HepG2 (cell line): ENCODE data around the gene KARS1.

Source experiments
- EP300 ChIP-seq, 3 experiments: sonication (generic) in 1 of 3; formaldehyde crosslinking in 1 of 3; IDR thresholded peaks; 2 replicates each; pipeline versions ENCODE4 v1.5.1 to v1.6.1; 2011 to 2020; ENCODE audit warnings: low read depth in 2 of 3, low read length in 2 of 3, borderline replicate concordance in 1 of 3, improper control_type of control experiment in 1 of 3, mild to moderate bottlenecking in 1 of 3, missing genetic modification reagents in 1 of 3, moderate library complexity in 1 of 3
- ZNF335 ChIP-seq: sonication (generic); formaldehyde crosslinking; IDR thresholded peaks from 2 replicates; pipeline ENCODE4 v1.4.0; 2020; ENCODE audit warnings: missing genetic modification reagents
- ZZZ3 ChIP-seq: sonication (generic); formaldehyde crosslinking; IDR thresholded peaks from 2 replicates; pipeline ENCODE4 v1.4.0; 2020; ENCODE audit warnings: missing genetic modification reagents, mild to moderate bottlenecking, borderline replicate concordance

DNA sequence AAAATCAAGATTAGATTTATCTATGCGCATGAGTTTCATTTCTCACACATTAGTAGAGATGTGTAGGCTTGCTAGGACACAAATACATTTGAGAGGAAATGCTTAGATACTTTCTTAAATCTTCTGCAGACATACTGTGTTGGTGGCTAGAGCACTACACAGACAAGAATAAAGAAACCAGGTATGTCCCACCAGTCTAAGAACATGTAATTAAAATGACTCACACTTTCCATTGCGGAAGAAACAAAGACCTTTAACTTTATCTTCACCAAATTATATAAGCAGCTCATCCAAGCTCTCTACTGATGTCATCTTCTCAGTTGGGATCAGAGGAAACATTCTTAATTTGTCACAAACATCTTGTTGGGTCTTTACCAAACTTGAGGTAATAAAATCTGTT lies 68.7 kb downstream of the KARS1 start:
- TF ChIP-seq EP300 (IDR thresholded peaks at IDR 0.05; ENCODE audit: low read depth in 2 of 2, low read length in 2 of 2) (no peak), EP300 (CRISPR knock-in tag; IDR thresholded peaks at IDR 0.05; ENCODE audit: borderline replicate concordance) (no peak), ZNF335 (CRISPR knock-in tag) (no peak), ZZZ3 (no peak)
